ENCODE measurements around the gene CBX2. TPM values are rescaled to one million over a fixed set of nuclear protein-coding genes. Genes with fewer than 3 reads are reported as not detected.

CBX2 gene
- total and polyA plus RNA-seq, 2 donors, result 4.4 to 12.8 TPM

GRCh38 chr17:79788989-79789942, 11.3 kb downstream of the CBX2 start:
- Histone ChIP-seq H3K9me3 (ENCODE audit: control insufficient read depth in 2 of 2, insufficient read depth in 1 of 2, low read length in 1 of 2) (peaks cover 0 to 29% of the 10 kb centered on the region in 2 donors), H3K4me1 (ENCODE audit: control insufficient read depth in 2 of 2, insufficient read depth in 2 of 2, low read length in 2 of 2) (peaks cover 0 to 46% of the 10 kb centered on the region in 2 donors), H3K4me3 (ENCODE audit: low read length in 2 of 2) (no peak overlapping the region), H3K27ac (ENCODE audit: low read depth in 1 of 2, low read length in 1 of 2) (no peak overlapping the region), H3K27me3 (ENCODE audit: control insufficient read depth in 2 of 2, insufficient read depth in 1 of 2, low read length in 1 of 2) (peaks cover 70 to 82% of the 10 kb centered on the region in 2 donors), H3K36me3 (ENCODE audit: control insufficient read depth in 2 of 2, insufficient read depth in 2 of 2, low read length in 1 of 2) (peaks cover 19 to 20% of the 10 kb centered on the region in 2 donors)
- 19% methylated on average over 52 of the region's 52 CpGs for WGBS
- peak in 1 of 9 donors; percentile 33 for DNase-seq (ENCODE audit: low read depth in 6 of 9, low spot score in 9 of 9)

GRCh38 chr17:79789943-79790804, 12.2 kb downstream of the CBX2 start:
- H3K4me3 ChIP-seq (ENCODE audit: low read length in 2 of 2), result peak overlapping the region in 1 of 2 donors; percentile 9
- DNase-seq (ENCODE audit: low read depth in 6 of 9, low spot score in 9 of 9), result peak in 1 of 9 donors; percentile 37
- peaks cover 1 to 54% of the 10 kb centered on the region in 2 donors for H3K4me1 ChIP-seq (ENCODE audit: control insufficient read depth in 2 of 2, insufficient read depth in 2 of 2, low read length in 2 of 2)
- H3K9me3 ChIP-seq (ENCODE audit: control insufficient read depth in 2 of 2, insufficient read depth in 1 of 2, low read length in 1 of 2), result peaks cover 0 to 29% of the 10 kb centered on the region in 2 donors
- peaks cover 74 to 91% of the 10 kb centered on the region in 2 donors for H3K27me3 ChIP-seq (ENCODE audit: control insufficient read depth in 2 of 2, insufficient read depth in 1 of 2, low read length in 1 of 2)
- WGBS, result 14% methylated on average over 74 of the region's 74 CpGs
- peaks cover 18 to 19% of the 10 kb centered on the region in 2 donors for H3K36me3 ChIP-seq (ENCODE audit: control insufficient read depth in 2 of 2, insufficient read depth in 2 of 2, low read length in 1 of 2)
- H3K27ac ChIP-seq (ENCODE audit: low read depth in 1 of 2, low read length in 1 of 2), result no peak overlapping the region

- 9% methylated on average over 68 of the region's 68 CpGs for WGBS
- peaks cover 7 to 61% of the 10 kb centered on the region in 2 donors for H3K4me1 ChIP-seq (ENCODE audit: control insufficient read depth in 2 of 2, insufficient read depth in 2 of 2, low read length in 2 of 2)
- peaks cover 0 to 29% of the 10 kb centered on the region in 2 donors for H3K9me3 ChIP-seq (ENCODE audit: control insufficient read depth in 2 of 2, insufficient read depth in 1 of 2, low read length in 1 of 2)
- DNase-seq (ENCODE audit: low read depth in 6 of 9, low spot score in 9 of 9), result peak in 1 of 9 donors; percentile 31
- peaks cover 77 to 92% of the 10 kb centered on the region in 2 donors for H3K27me3 ChIP-seq (ENCODE audit: control insufficient read depth in 2 of 2, insufficient read depth in 1 of 2, low read length in 1 of 2)
- H3K36me3 ChIP-seq (ENCODE audit: control insufficient read depth in 2 of 2, insufficient read depth in 2 of 2, low read length in 1 of 2), result peaks cover 15 to 16% of the 10 kb centered on the region in 2 donors
- no peak overlapping the region for H3K27ac ChIP-seq (ENCODE audit: low read depth in 1 of 2, low read length in 1 of 2)
- H3K4me3 ChIP-seq (ENCODE audit: low read length in 2 of 2), result peak overlapping the region in 1 of 2 donors; percentile 2
These were observed 13.1 kb downstream of the CBX2 start for GRCh38 chr17:79790805-79791734.

- no peak for DNase-seq (ENCODE audit: low read depth in 6 of 9, low spot score in 9 of 9)
- Histone ChIP-seq H3K4me3 (ENCODE audit: low read length in 2 of 2) (no peak overlapping the region), H3K27ac (ENCODE audit: low read depth in 1 of 2, low read length in 1 of 2) (no peak overlapping the region), H3K9me3 (ENCODE audit: control insufficient read depth in 2 of 2, insufficient read depth in 1 of 2, low read length in 1 of 2) (peaks cover 0 to 29% of the 10 kb centered on the region in 2 donors), H3K4me1 (ENCODE audit: control insufficient read depth in 2 of 2, insufficient read depth in 2 of 2, low read length in 2 of 2) (peaks cover 10 to 66% of the 10 kb centered on the region in 2 donors), H3K36me3 (ENCODE audit: control insufficient read depth in 2 of 2, insufficient read depth in 2 of 2, low read length in 1 of 2) (peaks cover 15 to 16% of the 10 kb centered on the region in 2 donors), H3K27me3 (ENCODE audit: control insufficient read depth in 2 of 2, insufficient read depth in 1 of 2, low read length in 1 of 2) (peaks cover 77 to 86% of the 10 kb centered on the region in 2 donors)
- 8% methylated on average over 26 of the region's 26 CpGs for WGBS
These were observed 13.8 kb downstream of the CBX2 start for GRCh38 chr17:79791735-79792161.

- Histone ChIP-seq H3K9me3 (ENCODE audit: control insufficient read depth in 2 of 2, insufficient read depth in 1 of 2, low read length in 1 of 2) (peaks cover 0 to 29% of the 10 kb centered on the region in 2 donors), H3K36me3 (ENCODE audit: control insufficient read depth in 2 of 2, insufficient read depth in 2 of 2, low read length in 1 of 2) (peaks cover 15 to 16% of the 10 kb centered on the region in 2 donors), H3K27me3 (ENCODE audit: control insufficient read depth in 2 of 2, insufficient read depth in 1 of 2, low read length in 1 of 2) (peaks cover 72 to 80% of the 10 kb centered on the region in 2 donors), H3K27ac (ENCODE audit: low read depth in 1 of 2, low read length in 1 of 2) (no peak overlapping the region), H3K4me1 (ENCODE audit: control insufficient read depth in 2 of 2, insufficient read depth in 2 of 2, low read length in 2 of 2) (peaks cover 10 to 66% of the 10 kb centered on the region in 2 donors), H3K4me3 (ENCODE audit: low read length in 2 of 2) (no peak overlapping the region)
- 30% methylated on average over 22 of the region's 22 CpGs for WGBS
- DNase-seq (ENCODE audit: low read depth in 6 of 9, low spot score in 9 of 9), result no peak
These were observed 14.5 kb downstream of the CBX2 start for GRCh38 chr17:79792341-79792871.

GRCh38 chr17:79792984-79793923, 15.3 kb downstream of the CBX2 start:
- Histone ChIP-seq H3K36me3 (ENCODE audit: control insufficient read depth in 2 of 2, insufficient read depth in 2 of 2, low read length in 1 of 2) (peaks cover 15 to 16% of the 10 kb centered on the region in 2 donors), H3K4me1 (ENCODE audit: control insufficient read depth in 2 of 2, insufficient read depth in 2 of 2, low read length in 2 of 2) (peaks cover 16 to 72% of the 10 kb centered on the region in 2 donors), H3K4me3 (ENCODE audit: low read length in 2 of 2) (no peak overlapping the region), H3K27me3 (ENCODE audit: control insufficient read depth in 2 of 2, insufficient read depth in 1 of 2, low read length in 1 of 2) (peaks cover 70 to 78% of the 10 kb centered on the region in 2 donors), H3K27ac (ENCODE audit: low read depth in 1 of 2, low read length in 1 of 2) (no peak overlapping the region), H3K9me3 (ENCODE audit: control insufficient read depth in 2 of 2, insufficient read depth in 1 of 2, low read length in 1 of 2) (peaks cover 1 to 34% of the 10 kb centered on the region in 2 donors)
- no peak for DNase-seq (ENCODE audit: low read depth in 6 of 9, low spot score in 9 of 9)
- WGBS, result 75% methylated on average over 63 of the region's 63 CpGs

- peaks cover 22 to 79% of the 10 kb centered on the region in 2 donors for H3K4me1 ChIP-seq (ENCODE audit: control insufficient read depth in 2 of 2, insufficient read depth in 2 of 2, low read length in 2 of 2)
- H3K27ac ChIP-seq (ENCODE audit: low read depth in 1 of 2, low read length in 1 of 2), result no peak overlapping the region
- H3K9me3 ChIP-seq (ENCODE audit: control insufficient read depth in 2 of 2, insufficient read depth in 1 of 2, low read length in 1 of 2), result peaks cover 1 to 40% of the 10 kb centered on the region in 2 donors
- WGBS, result 88% methylated on average over 3 of the region's 3 CpGs
- peaks cover 70 to 78% of the 10 kb centered on the region in 2 donors for H3K27me3 ChIP-seq (ENCODE audit: control insufficient read depth in 2 of 2, insufficient read depth in 1 of 2, low read length in 1 of 2)
- no peak for DNase-seq (ENCODE audit: low read depth in 6 of 9, low spot score in 9 of 9)
- H3K36me3 ChIP-seq (ENCODE audit: control insufficient read depth in 2 of 2, insufficient read depth in 2 of 2, low read length in 1 of 2), result peaks cover 15 to 16% of the 10 kb centered on the region in 2 donors
- H3K4me3 ChIP-seq (ENCODE audit: low read length in 2 of 2), result no peak overlapping the region
These were observed 16.0 kb downstream of the CBX2 start for GRCh38 chr17:79793924-79794304.
